GM18505 (cell line): ENCODE data around the gene KRTAP10-8.
"Not testable (repeated sequence)": the region's sequence is repeated elsewhere in the genome, so short reads cannot be mapped to it uniquely, and the experiment has no call there.

ENCODE experiments used
- ATAC-seq: cut with Tn5 transposase; IDR thresholded peaks from one replicate; pipeline ENCODE4 v1.9.1; 2021; ENCODE audit not compliant: unreplicated experiment
- POLR2A ChIP-seq: IDR thresholded peaks from 4 replicates; pipeline ENCODE4 v1.6.1; 2011; ENCODE audit warnings: borderline replicate concordance; ENCODE audit not compliant: insufficient read depth, insufficient read length; ENCODE audit errors: extremely low read depth

Gene KRTAP10-8

GRCh38 chr21:44589586-44590305 is 22.1 kb upstream of the KRTAP10-8 start:
- ATAC-seq = no peak
- no peak for TF ChIP-seq POLR2A

- TF ChIP-seq POLR2A = no peak
- no peak for ATAC-seq
These were observed 21.6 kb upstream of the KRTAP10-8 start for GRCh38 chr21:44590311-44590721.

GRCh38 chr21:44590897-44591800 is 20.7 kb upstream of the KRTAP10-8 start:
- not testable (repeated sequence) for ATAC-seq

- not testable (repeated sequence) for ATAC-seq
These were observed 20.1 kb upstream of the KRTAP10-8 start for GRCh38 chr21:44591801-44592130.

GRCh38 chr21:44592446-44593311 is 19.2 kb upstream of the KRTAP10-8 start, which contains the start of gene KRTAP10-6:
TSS of gene KRTAP10-6 (minus strand) at chr21:44592505. CDS start at chr21:44592484, 21 bp downstream.
- no peak for ATAC-seq
- no peak for TF ChIP-seq POLR2A

GRCh38 chr21:44593598-44594405 is 18.1 kb upstream of the KRTAP10-8 start:
- TF ChIP-seq POLR2A = no peak
- ATAC-seq = no peak

GRCh38 chr21:44594406-44594916 is 17.4 kb upstream of the KRTAP10-8 start:
- TF ChIP-seq POLR2A = no peak
- no peak for ATAC-seq

- TF ChIP-seq POLR2A = no peak
- no peak for ATAC-seq
These were observed 16.4 kb upstream of the KRTAP10-8 start for GRCh38 chr21:44595524-44595923.

GRCh38 chr21:44596068-44596725 is 15.7 kb upstream of the KRTAP10-8 start:
- no peak for TF ChIP-seq POLR2A
- ATAC-seq = no peak

GRCh38 chr21:44598061-44598460 is 13.8 kb upstream of the KRTAP10-8 start:
- no peak for TF ChIP-seq POLR2A

GRCh38 chr21:44599264-44600029 is 12.4 kb upstream of the KRTAP10-8 start:
- ATAC-seq = no peak
- no peak for TF ChIP-seq POLR2A

More at GRCh38 chr21:44598061-44598460, 13.8 kb upstream of the KRTAP10-8 start:
- ATAC-seq = no peak

GRCh38 chr21:44600118-44600978 is 11.5 kb upstream of the KRTAP10-8 start, which contains the start of gene KRTAP10-7:
TSS of gene KRTAP10-7 (plus strand) at chr21:44600597. CDS start at chr21:44600622, 25 bp downstream.
- ATAC-seq = not testable (repeated sequence)

GRCh38 chr21:44601091-44601490 is 10.8 kb upstream of the KRTAP10-8 start:
- not testable (repeated sequence) for ATAC-seq
